HG03571 (cell line): Measurements from ENCODE around the gene RNF149.

Source experiments
- ATAC-seq: cut with Tn5 transposase; IDR thresholded peaks from one replicate; pipeline ENCODE4 v1.9.1; 2021; ENCODE audit not compliant: unreplicated experiment

The RNF149 gene

DNA sequence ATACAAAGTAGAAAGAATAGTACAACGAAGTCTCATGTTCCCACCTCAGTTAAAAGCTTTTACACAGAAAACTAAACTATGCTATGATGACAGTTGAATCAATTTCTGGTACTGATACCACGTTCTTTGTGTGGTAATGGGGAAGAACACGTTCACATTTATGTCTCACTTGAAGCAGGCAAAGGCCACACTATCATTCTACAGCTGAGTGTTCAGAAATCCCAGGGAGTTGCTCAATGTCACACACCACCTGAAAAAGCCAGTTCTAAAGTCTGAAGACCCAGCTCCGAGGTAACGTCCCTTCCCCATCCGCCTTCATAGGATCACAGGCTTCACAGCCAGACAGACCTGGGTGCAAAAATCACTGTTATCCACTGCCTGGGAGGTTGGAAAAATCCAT is 8.9 kb downstream of the RNF149 start:
- ATAC-seq = no peak

- ATAC-seq = no peak
Measured at GRCh38 chr2:101297383-101297782, 11.1 kb downstream of the RNF149 start.

- no peak for ATAC-seq
Measured at GRCh38 chr2:101296371-101296770, 12.1 kb downstream of the RNF149 start.

GRCh38 chr2:101295895-101296294 is 12.6 kb downstream of the RNF149 start:
- no peak for ATAC-seq

DNA sequence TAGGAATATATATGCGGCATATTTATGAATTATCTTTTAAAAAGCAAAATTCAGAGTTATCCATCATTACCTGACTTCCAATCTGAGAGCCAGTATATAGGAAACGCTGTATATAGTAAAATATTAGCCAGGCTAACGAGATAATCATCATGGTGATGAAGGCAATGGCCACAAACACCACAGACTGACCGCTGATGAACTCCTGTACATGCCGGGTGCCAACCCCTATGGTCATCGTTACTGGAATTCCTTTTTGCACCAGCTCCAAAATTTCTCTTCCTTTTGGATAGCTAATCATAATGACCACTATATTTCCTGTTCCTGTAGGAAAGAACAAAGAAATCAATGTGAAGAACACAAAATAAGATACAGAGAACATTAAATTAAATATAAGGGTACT is 13.6 kb downstream of the RNF149 start:
- ATAC-seq = no peak

GRCh38 chr2:101293544-101293943 is 15.0 kb downstream of the RNF149 start:
- ATAC-seq = no peak

GRCh38 chr2:101291973-101292372 is 16.5 kb downstream of the RNF149 start:
- no peak for ATAC-seq

DNA sequence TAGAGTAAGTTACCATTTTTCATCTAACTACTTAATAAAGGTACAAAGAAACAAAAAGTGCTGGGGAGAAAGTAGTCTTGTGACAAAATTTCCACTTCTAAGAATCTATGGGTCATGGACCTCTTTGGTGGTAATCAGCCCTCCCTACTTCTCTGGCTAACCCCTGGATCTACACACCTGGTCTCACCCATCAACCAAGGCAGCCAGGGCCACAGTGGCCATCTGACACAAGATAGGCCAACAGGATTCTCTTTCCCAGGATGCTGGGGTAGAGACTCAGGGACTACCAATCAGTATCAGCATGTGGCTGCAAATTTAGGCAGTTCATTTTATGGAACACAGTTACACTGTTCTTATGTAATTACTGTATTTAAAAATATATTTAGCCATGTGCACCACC is 17.8 kb downstream of the RNF149 start:
- ATAC-seq = no peak

GRCh38 chr2:101287303-101287702 is 21.2 kb downstream of the RNF149 start:
- no peak for ATAC-seq

GRCh38 chr2:101286684-101287083 is 21.8 kb downstream of the RNF149 start:
- ATAC-seq = no peak

DNA sequence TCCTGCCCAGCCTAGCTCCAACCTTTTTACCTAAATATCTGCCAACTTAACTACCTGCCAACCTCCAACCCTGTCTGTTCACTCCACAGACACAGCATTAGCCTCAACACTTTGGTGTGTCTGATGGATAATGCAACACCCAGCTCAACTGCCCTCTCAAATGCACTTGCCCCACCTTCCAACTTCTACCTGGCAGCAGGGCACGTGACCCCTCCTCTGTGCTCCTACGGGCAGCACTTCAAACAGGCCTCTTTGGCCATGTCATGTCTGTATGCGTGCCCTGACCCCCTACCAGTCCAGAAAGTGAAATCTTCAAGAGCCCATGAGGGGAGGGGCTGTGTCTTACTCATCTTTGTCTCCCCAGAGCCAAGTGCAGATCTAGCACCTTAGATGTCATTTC is 25.5 kb downstream of the RNF149 start:
- ATAC-seq = no peak

DNA sequence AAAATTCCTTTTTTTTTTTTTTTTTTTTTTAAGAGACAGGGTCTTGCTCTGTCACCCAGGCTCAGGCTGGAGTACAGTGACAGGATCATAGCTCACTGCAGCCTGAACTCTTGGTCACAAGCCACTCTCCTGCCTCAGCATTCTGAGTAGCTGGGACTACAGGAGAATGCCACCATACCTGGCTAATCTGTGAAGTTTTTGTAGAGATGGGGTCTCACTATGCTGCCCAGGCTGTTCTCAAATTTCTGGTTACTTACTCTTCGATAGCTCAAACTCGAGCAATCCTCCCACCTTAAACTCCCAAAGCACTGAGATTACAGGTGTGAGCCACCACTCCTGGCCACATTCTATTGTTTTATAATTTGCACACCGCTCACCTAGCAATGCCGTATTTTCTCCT is 27.0 kb downstream of the RNF149 start:
- no peak for ATAC-seq

DNA sequence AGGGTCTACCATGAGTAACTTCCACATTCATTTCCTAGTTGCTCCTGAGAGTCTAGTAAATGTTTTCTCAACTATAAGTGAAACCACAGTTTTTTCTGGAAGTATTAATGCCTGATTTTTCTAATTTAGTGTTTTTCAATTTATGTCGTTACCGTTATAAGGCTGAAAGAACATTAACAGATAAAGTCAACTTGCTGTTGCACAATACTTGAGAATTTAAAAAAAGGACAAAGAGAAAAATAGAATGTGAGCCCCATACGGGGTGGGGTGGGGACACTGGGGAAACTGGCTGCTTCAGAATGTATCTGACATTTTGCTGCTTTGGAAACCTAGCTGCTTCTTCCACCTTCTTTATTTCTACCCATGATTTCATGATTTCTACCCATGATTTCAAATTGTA is 29.6 kb downstream of the RNF149 start:
- ATAC-seq = no peak

DNA sequence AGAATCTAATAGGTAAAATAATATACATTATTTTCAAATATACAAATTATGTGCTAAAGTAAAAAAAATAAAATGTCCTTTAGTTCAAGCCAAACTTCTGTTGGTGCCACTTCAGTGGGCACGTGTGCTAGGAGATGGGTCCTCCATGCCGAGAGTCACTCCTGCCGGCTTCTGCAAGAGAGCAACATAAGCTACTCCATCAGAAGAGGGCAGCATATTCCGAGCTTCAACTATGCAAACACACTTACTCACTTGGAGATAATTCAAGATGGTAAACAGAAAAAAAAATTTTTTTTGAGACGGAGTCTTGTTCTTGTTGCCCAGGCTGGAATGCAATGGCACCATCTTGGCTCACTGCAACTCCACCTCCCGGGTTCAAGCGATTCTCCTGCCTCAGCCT is 31.4 kb downstream of the RNF149 start:
- no peak for ATAC-seq

DNA sequence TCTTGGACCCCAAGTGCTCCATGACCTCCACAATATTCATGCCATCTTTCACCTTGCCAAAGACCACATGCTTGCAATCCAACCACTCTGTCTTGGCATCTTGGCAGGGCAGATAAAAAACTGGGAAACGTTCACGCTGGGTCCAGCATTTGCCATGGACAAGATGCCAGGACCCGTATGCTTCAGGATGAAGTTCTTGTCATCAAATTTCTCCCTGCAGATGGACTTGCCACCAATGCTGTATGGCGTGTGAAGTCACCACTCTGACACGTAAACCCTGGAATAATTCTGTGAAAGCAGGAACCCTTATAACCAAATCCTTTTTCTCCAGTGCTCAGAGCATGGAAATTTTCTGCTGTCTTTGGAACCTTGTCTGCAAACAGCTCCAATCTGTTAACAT is 34.4 kb downstream of the RNF149 start:
- ATAC-seq = no peak

GRCh38 chr2:101273056-101273455 is 35.4 kb downstream of the RNF149 start:
- no peak for ATAC-seq

- ATAC-seq = peak; percentile 89
Measured at GRCh38 chr2:101272045-101272784, 36.3 kb downstream of the RNF149 start.

DNA sequence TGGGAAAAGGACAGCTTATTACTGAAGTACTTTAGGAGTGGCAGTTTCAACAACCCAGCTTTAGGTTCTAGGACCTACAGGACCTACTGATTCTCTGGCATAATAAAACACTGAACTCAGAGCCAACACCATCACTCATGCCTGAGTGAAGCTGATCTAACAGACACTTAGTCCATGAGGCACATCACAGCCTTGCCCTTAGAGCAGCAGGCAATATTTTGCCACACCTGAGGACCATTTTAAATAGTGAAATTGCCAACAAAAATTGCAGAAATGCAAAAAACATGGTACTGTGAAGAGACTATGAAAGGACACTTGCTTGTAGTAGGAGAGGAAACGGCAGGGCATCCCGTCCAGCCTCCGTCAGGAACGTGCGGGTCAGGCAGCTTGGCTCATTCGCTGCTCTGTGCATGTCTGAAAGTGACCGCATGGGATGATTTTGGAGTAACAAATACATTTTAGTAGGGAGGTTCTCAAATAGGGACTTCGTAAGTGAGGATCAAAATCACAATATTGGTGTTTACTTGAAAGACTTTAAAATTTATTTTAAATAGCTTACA is 37.7 kb downstream of the RNF149 start:
- ATAC-seq = no peak

DNA sequence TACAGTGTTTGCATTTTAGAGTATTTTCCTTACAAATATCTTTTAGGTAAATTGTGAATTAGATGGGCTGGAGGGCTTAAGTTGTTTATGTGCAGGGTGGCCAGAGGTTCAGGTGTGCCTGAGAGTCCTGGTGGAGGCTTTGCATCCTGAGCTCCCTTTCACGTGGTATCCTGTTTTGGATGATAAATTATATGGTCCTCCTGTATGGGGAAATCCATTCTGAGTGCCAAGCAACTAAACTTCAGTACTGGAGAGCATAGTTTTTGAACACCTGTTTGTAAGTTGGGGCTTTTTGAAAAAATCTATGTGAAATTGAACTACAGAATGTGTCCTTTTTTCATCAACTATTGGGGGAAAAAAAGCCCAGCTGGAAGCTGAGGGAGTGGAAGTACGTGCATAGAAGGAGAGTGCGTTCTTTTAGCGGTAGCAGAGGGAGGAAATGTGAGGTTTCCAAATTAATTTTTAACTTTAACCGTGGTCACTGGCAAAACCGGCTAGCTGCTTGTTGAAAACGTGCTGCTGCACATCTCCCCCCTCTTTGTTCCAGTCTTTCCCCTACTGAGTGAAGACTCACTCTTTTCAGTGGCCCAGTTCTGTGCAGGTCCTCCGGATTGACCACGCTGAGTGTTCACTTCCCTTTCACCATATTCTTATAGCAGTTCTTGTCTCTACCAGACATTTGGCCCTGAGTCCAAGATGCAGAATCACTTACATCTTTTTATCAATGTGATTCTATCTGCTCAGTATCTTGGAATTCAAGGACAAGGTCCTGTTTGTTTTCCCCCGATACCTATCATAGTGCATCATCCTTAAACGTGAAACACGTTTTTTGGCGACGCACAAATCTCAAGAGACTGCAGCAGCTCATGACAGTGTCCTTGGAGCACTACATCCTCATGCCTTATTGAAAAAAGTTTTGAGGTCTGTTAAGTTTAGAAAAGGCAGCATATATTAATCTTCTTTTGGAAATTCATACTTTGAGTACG is 40.5 kb downstream of the RNF149 start:
- ATAC-seq = peak; percentile 53

GRCh38 chr2:101265893-101266499 is 42.5 kb downstream of the RNF149 start:
- ATAC-seq = no peak

- ATAC-seq = no peak
Measured at GRCh38 chr2:101264360-101264939, 44.1 kb downstream of the RNF149 start.
